Pancreas (tissue), 10 donors: ENCODE data around the gene NDUFB7. TPM values are rescaled to one million over a fixed set of nuclear protein-coding genes. Genes with fewer than 3 reads are reported as not detected.

ENCODE experiments used
- ATAC-seq, 4 donors: fragments of 200-7000 bp; cut with Tn5 transposase; one replicate each; pipeline versions ENCODE4 v1.8.0 to v1.9.1; 2020; ENCODE audit warnings: mild to moderate bottlenecking in 4 of 4, moderate library complexity in 4 of 4
- DNase-seq, 6 donors: peaks; one replicate each; pipeline ENCODE4 v3.0.0-alpha.2; 2020
- FAIRE-seq: peaks from 2 replicates; lab custom pipeline; 2012; peaks lifted over from hg19 to GRCh38; lab: Jason Lieb, UNC
- H3K27ac ChIP-seq, 4 donors: fragments of 200-600 bp; sonication (generic); 1 replicate in 3 of 4; 2 replicates in 1 of 4; pipeline versions ENCODE4 v1.5.0 to v1.8.0; 2020
- H3K27me3 ChIP-seq, 4 donors: fragments of 200-600 bp; one replicate each; pipeline ENCODE4 v1.8.0; 2021
- H3K36me3 ChIP-seq, 3 donors: fragments of 200-600 bp; sonication (generic) in 1 of 3; one replicate each; pipeline versions ENCODE4 v1.5.0 to v1.8.0; 2020 to 2021
- H3K4me1 ChIP-seq, 3 donors: fragments of 200-600 bp; one replicate each; pipeline ENCODE4 v1.8.0; 2021
- H3K4me3 ChIP-seq, 4 donors: fragments of 200-600 bp; sonication (generic) in 2 of 4; one replicate each; pipeline versions ENCODE4 v1.5.0 to v1.8.0; 2020 to 2021
- H3K9me3 ChIP-seq, 4 donors: fragments of 200-600 bp; one replicate each; pipeline ENCODE4 v1.8.0; 2021
- WGBS, 2 donors: extraction: QIAGEN DNeasy Blood & Tissue Kit; methylation state at CpG; one replicate each; pipeline ENCODE4 v1.1.7; 2013; 5-methylcytosine and 5-hydroxymethylcytosine counted together
- intact Hi-C, 3 donors: fragments of 100-400 bp; cut with DNase I; formaldehyde crosslinking; loops; one replicate each; pipeline versions ENCODE4 v1.11.1 to v1.14.2; 2022
- polyA plus RNA-seq, 2 donors: library from polyadenylated mRNA; stranded (reverse); fragments of 200-250 nt; gene quantifications; one replicate each; pipeline ENCODE4 v1.2.3, GENCODE V29; 2013
- total RNA-seq, 6 donors: library from RNA; stranded (reverse); fragmentation: NEBNext Ultra II Directional in 4 of 6; extraction: Animal tissue kit (Norgen Biotek cat#: 25700) in 4 of 6; gene quantifications; one replicate each; pipeline versions ENCODE4 v1.2.1 to v1.2.4, GENCODE V29; 2021 to 2023
- TF ChIP-seq, protein P1 (sequence below), 4 donors: fragments of 200-600 bp; sonication (generic) in 3 of 4; IDR thresholded peaks; one replicate each; pipeline versions ENCODE4 v1.5.0 to v1.8.0; 2021; ENCODE audit warnings: antibody characterized with exemption in 4 of 4
- donor health status: healthy with polysubstance abuse.
- donor health status: DM: no; HTN: no; CAD: no; lungs with moderate emphysema.
- donor health status: DM: no; HTN: no; CAD: no.
- donor health status: control.
- donor health status: control.
- donor health status: Bipolar disorder and iron deficiency.
- donor health status: DM: yes; HTN: yes; CAD: no.
- donor health status: DM: no; HTN: no; CAD: no.
- donor health status: DM: no; HTN: no; CAD: no.
- donor health status: DM: yes; HTN: yes; CAD: no.

NDUFB7 gene
- total and polyA plus RNA-seq, 8 donors: 62.5 to 270 (median 77.0) TPM

DNA sequence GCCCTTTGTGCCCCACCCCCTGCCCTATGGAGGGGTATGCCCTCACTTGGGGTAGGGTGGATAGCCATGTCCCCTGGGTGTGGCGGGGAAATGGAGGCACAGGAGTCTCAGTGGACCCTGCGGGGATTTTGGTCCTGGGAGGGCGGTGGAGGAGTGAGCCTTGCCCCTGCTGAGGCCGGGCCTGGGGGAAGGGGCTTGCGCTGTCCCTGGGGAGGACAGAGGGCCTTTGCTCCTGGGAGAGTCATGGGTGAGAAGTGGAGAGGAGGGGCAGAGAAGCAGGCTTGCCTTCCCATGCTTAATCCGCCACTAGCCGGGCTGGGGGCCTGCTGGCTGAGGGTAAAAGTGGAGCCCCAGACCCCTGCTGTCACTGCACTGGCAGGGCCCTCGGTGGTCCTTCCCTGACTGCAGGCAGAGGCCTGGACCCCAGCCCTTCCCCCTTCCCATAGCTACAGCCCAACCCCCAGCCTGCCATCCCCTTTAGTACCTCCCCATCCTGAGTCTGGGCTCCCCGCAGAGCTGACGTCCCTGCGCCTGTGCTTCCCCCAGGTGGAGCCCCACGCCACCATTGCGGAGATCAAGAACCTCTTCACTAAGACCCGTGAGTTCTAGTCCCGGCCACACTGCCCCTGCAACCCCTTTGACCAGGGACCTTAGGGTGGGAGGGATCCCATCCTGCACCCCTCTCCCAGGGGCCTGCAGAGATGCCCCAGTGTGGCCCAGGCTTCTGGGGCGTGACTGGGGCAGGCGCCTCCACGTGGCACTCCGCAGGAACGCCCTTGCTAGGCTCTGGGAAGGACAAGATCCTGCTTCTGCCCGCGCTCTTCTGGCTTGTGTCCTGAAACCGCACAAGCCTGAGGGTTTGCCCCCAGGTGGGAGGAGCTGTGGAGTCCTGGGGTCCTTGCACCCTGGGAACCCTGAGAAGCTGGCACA is 8.9 kb downstream of the NDUFB7 start:
- ATAC-seq: no peak
- H3K9me3 ChIP-seq: no peaks in the 10 kb centered on the region
- TF ChIP-seq, protein P1, sequence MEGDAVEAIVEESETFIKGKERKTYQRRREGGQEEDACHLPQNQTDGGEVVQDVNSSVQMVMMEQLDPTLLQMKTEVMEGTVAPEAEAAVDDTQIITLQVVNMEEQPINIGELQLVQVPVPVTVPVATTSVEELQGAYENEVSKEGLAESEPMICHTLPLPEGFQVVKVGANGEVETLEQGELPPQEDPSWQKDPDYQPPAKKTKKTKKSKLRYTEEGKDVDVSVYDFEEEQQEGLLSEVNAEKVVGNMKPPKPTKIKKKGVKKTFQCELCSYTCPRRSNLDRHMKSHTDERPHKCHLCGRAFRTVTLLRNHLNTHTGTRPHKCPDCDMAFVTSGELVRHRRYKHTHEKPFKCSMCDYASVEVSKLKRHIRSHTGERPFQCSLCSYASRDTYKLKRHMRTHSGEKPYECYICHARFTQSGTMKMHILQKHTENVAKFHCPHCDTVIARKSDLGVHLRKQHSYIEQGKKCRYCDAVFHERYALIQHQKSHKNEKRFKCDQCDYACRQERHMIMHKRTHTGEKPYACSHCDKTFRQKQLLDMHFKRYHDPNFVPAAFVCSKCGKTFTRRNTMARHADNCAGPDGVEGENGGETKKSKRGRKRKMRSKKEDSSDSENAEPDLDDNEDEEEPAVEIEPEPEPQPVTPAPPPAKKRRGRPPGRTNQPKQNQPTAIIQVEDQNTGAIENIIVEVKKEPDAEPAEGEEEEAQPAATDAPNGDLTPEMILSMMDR (IDR thresholded peaks at IDR 0.05): no peak
- WGBS, 2 donors: 87 to 90% methylated on average over 22 to 23 of the region's 23 CpGs
- H3K4me3 ChIP-seq: no peak overlapping the region
- DNase-seq: no peak
- no peaks in the 10 kb centered on the region for H3K27me3 ChIP-seq
- intact Hi-C loops: no loop called here
- no peaks in the 10 kb centered on the region for H3K36me3 ChIP-seq
- peak overlapping the region in 1 of 4 donors; percentile 57 for H3K27ac ChIP-seq
- peaks cover 0 to 4% (median 0%) of the 10 kb centered on the region in 3 donors for H3K4me1 ChIP-seq
- no peak for FAIRE-seq

DNA sequence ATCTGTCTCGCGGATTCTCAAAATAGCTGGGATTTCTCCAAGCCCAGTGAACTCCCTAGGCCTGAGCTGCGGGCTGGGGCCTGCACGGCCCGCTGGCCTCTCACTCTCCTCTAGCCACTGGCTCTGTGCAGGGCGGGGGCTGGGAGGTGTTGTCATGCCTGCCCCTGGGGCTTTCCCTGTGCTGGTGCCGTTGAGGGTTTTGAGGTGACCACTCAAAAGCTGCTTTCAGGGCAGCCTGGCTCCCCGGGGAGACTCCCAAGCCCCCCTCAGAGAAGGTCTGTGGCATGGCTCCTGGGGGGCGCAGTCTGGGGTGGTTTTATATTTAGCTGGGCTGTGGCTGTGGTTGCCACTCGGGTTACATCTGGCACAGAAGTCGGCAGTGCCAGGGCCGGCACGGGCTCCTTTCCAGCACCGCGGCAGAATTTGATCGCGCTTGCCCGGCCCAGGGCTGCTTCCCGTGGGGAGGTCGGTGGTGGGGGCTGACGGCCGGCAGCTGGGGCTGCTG is 10.0 kb downstream of the NDUFB7 start:
- WGBS, 2 donors: 52 to 55% methylated on average over 22 of the region's 22 CpGs
- Histone ChIP-seq H3K9me3 (no peaks in the 10 kb centered on the region), H3K4me3 (peak overlapping the region in 1 of 4 donors; percentile 14), H3K27ac (peak overlapping the region in 2 of 4 donors; percentile 35 to 57), H3K27me3 (no peaks in the 10 kb centered on the region), H3K4me1 (peaks cover 0 to 4% (median under 1%) of the 10 kb centered on the region in 3 donors), H3K36me3 (no peaks in the 10 kb centered on the region)
- FAIRE-seq: no peak
- peak; percentile 47 to 71 (median 70) for ATAC-seq
- TF ChIP-seq, protein P1 (IDR thresholded peaks at IDR 0.05): no peak
- intact Hi-C loops: no loop called here
- peak in 1 of 6 donors; percentile 78 for DNase-seq

DNA sequence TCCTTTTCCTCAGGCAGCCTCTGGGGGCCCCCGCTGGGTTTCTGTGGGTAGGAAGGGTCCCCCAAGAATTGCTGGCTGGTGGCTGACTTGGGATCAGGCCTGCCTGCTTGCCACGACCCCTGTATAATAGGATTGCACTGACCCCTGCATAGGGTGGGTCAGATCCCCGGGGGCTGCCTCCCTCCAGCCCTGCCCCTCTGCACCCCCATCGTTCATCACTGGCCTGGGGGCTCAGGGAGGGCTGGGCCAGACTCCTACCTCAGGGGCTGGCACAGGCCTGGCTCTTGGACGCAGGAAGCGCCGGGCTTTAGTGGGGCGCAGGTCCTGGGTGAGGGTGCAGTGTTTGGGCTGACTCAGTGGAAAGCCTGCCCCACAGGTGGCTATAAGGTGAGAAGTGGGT is 10.6 kb downstream of the NDUFB7 start:
- no peaks in the 10 kb centered on the region for H3K9me3 ChIP-seq
- H3K36me3 ChIP-seq: no peaks in the 10 kb centered on the region
- H3K4me3 ChIP-seq: no peak overlapping the region
- H3K4me1 ChIP-seq: peaks cover 0 to 7% (median 7%) of the 10 kb centered on the region in 3 donors
- DNase-seq (no peak), ATAC-seq (no peak), FAIRE-seq (no peak)
- no peaks in the 10 kb centered on the region for H3K27me3 ChIP-seq
- TF ChIP-seq, protein P1 (IDR thresholded peaks at IDR 0.05): no peak
- intact Hi-C loops: no loop called here
- 85 to 89% methylated on average over 8 of the region's 8 CpGs for WGBS, 2 donors
- peak overlapping the region in 1 of 4 donors; percentile 57 for H3K27ac ChIP-seq

DNA sequence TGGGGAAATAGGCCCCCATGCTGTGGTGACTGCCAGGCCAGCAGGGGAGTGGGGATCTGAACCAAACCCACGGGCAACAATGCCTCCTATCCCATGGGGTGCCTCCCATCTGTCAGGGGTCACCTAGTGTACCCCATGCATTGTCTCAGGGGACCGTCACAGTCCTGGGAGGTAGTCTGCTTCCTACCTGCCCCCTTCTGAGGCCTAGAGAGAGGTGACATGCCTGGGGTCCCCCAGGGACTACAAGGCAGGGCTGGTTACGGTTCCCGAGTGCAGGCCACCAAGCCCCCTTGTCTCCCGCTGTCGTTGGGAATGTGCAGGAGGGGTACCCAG is 11.1 kb downstream of the NDUFB7 start:
- WGBS, 2 donors: 86 to 95% methylated on average over 6 of the region's 6 CpGs
- intact Hi-C loops: no loop called here

More for the DNA sequence above, 11.1 kb downstream of the NDUFB7 start:
- TF ChIP-seq, protein P1 (IDR thresholded peaks at IDR 0.05): no peak
- H3K9me3 ChIP-seq: no peaks in the 10 kb centered on the region
- H3K27ac ChIP-seq: no peak overlapping the region
- no peaks in the 10 kb centered on the region for H3K36me3 ChIP-seq
- no peak for FAIRE-seq
- H3K27me3 ChIP-seq: no peaks in the 10 kb centered on the region
- no peak for ATAC-seq
- no peak overlapping the region for H3K4me3 ChIP-seq
- no peak for DNase-seq
- H3K4me1 ChIP-seq: peaks cover 0 to 7% (median 7%) of the 10 kb centered on the region in 3 donors
